Karpas-422 (cell line): ENCODE data around the gene PPP2R2C. TPM values are rescaled to one million over a fixed set of nuclear protein-coding genes. Genes with fewer than 3 reads are reported as not detected.

ENCODE experiments used
- DNase-seq: peaks from one replicate; pipeline ENCODE4 v3.0.0-alpha.2; 2015
- H2AFZ ChIP-seq: fragments of 200-600 bp; sonication (generic); 2 replicates; pipeline ENCODE4 v1.6.1; 2014; ENCODE audit warnings: antibody characterized with exemption, low read length, mixed read lengths
- H3K27ac ChIP-seq: fragments of 200-600 bp; sonication (generic); 2 replicates; pipeline ENCODE4 v1.5.1; 2014; ENCODE audit warnings: mild to moderate bottlenecking, low read length, moderate library complexity
- H3K27me3 ChIP-seq: fragments of 200-600 bp; sonication (generic); 2 replicates; pipeline ENCODE4 v1.6.1; 2014; ENCODE audit warnings: low read length, mixed read lengths
- H3K36me3 ChIP-seq: fragments of 200-600 bp; sonication (generic); 2 replicates; pipeline ENCODE4 v1.6.1; 2014; ENCODE audit warnings: low read length, mixed read lengths; ENCODE audit not compliant: insufficient read depth
- H3K4me1 ChIP-seq: fragments of 200-600 bp; sonication (generic); 2 replicates; pipeline ENCODE4 v1.6.1; 2014; ENCODE audit warnings: mild to moderate bottlenecking, low read length, mixed read lengths
- H3K4me2 ChIP-seq: fragments of 200-600 bp; sonication (generic); 2 replicates; pipeline ENCODE4 v1.6.1; 2014; ENCODE audit warnings: low read length, low read depth, mild to moderate bottlenecking; ENCODE audit not compliant: poor library complexity, severe bottlenecking
- H3K4me3 ChIP-seq: fragments of 200-600 bp; sonication (generic); 2 replicates; pipeline ENCODE4 v1.5.1; 2014; ENCODE audit warnings: mild to moderate bottlenecking, antibody characterized with exemption, low read length, mixed read lengths
- H3K79me2 ChIP-seq: fragments of 200-600 bp; sonication (generic); 2 replicates; pipeline ENCODE4 v1.6.1; 2014; ENCODE audit warnings: mild to moderate bottlenecking, low read length, mixed read lengths
- H3K9ac ChIP-seq: fragments of 200-600 bp; sonication (generic); 2 replicates; pipeline ENCODE4 v1.6.0; 2014; ENCODE audit warnings: low read length
- H3K9me2 ChIP-seq: fragments of 200-600 bp; sonication (generic), shearing (Covaris generic); replicated peaks from 2 replicates; pipeline ENCODE4 v1.6.0; 2014; ENCODE audit warnings: mild to moderate bottlenecking, low read length, moderate library complexity; ENCODE audit not compliant: insufficient read depth
- H3K9me3 ChIP-seq: fragments of 300-700, 200-600 bp; sonication (generic); 2 replicates; pipeline ENCODE4 v1.6.1; 2014; ENCODE audit warnings: low read length, mixed read lengths
- H4K20me1 ChIP-seq: fragments of 200-600 bp; sonication (generic); 2 replicates; pipeline ENCODE4 v1.6.1; 2014; ENCODE audit warnings: mild to moderate bottlenecking, antibody characterized with exemption, low read length, low read depth; ENCODE audit not compliant: insufficient read depth
- total RNA-seq: library from RNA; depleted of rRNA; stranded (reverse); fragments of >200 nt; shearing (Covaris generic); gene quantifications from 2 replicates; pipeline ENCODE4 v1.2.3, GENCODE V29; 2014; ENCODE audit warnings: low replicate concordance

Gene PPP2R2C
- total RNA-seq, 1 experiment from 2014 or later: not detected

DNA sequence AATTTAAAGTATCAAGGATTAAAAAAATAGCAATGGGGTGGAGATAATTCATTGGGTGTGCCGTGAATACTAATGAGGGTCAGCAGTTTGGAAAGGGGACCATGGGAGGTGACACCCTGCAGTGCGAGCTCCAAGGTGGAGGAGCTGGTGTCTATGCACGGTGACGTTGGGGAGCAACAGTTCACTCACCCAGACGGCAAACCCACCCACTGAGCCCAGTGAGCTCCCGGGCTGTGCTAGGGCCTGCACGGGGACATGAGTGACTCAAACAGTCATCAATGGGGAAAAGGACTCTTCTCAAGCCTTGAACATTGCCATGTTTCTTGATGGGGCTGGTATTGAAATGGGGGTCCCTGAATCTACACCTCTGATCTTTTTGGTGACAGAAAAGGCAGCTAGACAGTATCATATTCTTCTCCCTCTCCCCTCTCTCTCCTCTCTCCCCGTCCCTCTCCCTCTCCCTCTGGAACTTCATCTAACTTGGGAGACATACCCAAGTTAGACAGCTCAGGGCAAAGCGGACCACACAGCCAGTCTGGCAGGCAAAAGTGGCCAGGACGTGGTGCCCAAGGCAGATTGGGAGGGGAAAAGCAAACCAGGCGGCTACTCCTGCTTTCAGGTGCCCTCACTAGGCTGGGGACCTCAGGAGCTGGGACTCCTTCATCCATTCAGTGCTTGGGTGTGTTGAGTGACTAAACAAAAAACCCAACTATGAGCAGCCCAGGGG, 26.3 kb upstream of the PPP2R2C start:
- no peak overlapping the region for H3K9ac ChIP-seq
- no peaks in the 10 kb centered on the region for H3K27me3 ChIP-seq
- no peak overlapping the region for H3K4me2 ChIP-seq
- H3K4me3 ChIP-seq: no peak overlapping the region
- no peaks in the 10 kb centered on the region for H3K9me2 ChIP-seq
- DNase-seq: no peak
- no peaks in the 10 kb centered on the region for H3K36me3 ChIP-seq
- H3K79me2 ChIP-seq: no peaks in the 10 kb centered on the region
- H3K4me1 ChIP-seq: no peaks in the 10 kb centered on the region
- H2AFZ ChIP-seq: no peak overlapping the region
- no peak overlapping the region for H3K27ac ChIP-seq
- no peaks in the 10 kb centered on the region for H4K20me1 ChIP-seq
- no peaks in the 10 kb centered on the region for H3K9me3 ChIP-seq

DNA sequence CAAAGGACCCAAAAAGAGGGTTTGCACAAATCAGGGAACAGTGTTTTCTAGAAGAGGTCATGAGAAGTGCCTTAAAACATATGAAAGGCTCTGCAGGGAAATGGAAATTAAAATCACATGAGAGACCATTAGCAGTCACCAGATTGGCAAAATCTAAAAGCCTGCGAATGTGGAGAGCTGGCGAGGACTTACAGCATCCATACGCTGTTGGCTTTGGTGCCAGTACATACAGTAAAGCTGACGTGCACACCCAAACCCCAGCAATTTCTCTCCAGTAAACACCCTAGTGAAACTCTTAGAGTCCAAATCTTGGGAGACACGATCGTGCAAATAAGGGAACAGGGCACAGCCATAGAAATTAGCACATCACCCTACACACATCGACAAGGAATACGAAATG, 25.4 kb upstream of the PPP2R2C start:
- H3K9me2 ChIP-seq: no peaks in the 10 kb centered on the region
- no peak overlapping the region for H3K9ac ChIP-seq
- DNase-seq: no peak

DNA sequence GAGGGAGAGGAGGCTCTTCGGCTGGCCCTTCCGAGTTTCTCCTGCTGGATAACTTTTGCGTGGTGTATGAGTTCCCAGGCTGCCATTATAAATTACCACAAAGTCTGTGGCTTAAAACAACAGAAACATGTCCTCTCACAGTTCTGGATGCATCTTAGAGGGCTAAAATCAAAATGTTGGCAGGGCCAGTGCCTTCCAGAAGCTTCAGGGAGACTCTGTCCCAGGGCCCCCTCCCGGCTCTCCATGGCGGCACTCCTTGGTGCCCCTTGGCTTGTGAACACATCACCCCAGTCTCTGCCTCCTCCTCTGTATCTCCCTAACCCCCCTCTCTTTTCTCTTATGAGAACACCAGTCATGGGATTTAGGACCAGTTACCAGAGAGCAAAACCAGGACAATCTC, 23.3 kb upstream of the PPP2R2C start:
- H3K9ac ChIP-seq: no peak overlapping the region
- no peak overlapping the region for H3K4me3 ChIP-seq
- H3K79me2 ChIP-seq: no peaks in the 10 kb centered on the region
- H3K9me2 ChIP-seq: no peaks in the 10 kb centered on the region
- no peak overlapping the region for H3K4me2 ChIP-seq
- H3K27ac ChIP-seq: no peak overlapping the region
- no peak overlapping the region for H2AFZ ChIP-seq
- H4K20me1 ChIP-seq: no peaks in the 10 kb centered on the region
- H3K9me3 ChIP-seq: no peaks in the 10 kb centered on the region
- DNase-seq: no peak
- H3K27me3 ChIP-seq: no peaks in the 10 kb centered on the region
- H3K36me3 ChIP-seq: no peaks in the 10 kb centered on the region
- no peaks in the 10 kb centered on the region for H3K4me1 ChIP-seq

More for the DNA sequence above, 25.4 kb upstream of the PPP2R2C start:
- no peaks in the 10 kb centered on the region for H3K27me3 ChIP-seq
- no peak overlapping the region for H3K27ac ChIP-seq
- no peak overlapping the region for H3K4me3 ChIP-seq
- H4K20me1 ChIP-seq: no peaks in the 10 kb centered on the region
- no peak overlapping the region for H2AFZ ChIP-seq
- H3K4me2 ChIP-seq: no peak overlapping the region
- no peaks in the 10 kb centered on the region for H3K36me3 ChIP-seq
- H3K79me2 ChIP-seq: no peaks in the 10 kb centered on the region
- H3K9me3 ChIP-seq: no peaks in the 10 kb centered on the region
- H3K4me1 ChIP-seq: no peaks in the 10 kb centered on the region

DNA sequence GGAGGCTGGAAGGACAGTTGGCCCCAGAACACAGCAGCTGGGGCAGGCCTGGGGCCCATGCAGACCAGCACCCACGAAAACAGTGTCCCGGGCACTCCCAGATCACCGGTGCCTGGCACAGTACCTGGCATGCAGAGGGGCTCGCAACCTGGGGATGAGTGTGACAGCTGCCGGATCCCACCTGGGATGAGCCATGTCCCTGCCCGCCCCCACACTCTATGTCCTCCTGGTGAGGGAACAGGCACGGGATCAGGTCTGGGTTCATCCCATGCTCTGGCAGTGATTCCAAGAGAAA, 22.8 kb upstream of the PPP2R2C start:
- Histone ChIP-seq H3K9ac (no peak overlapping the region), H3K4me3 (no peak overlapping the region), H2AFZ (no peak overlapping the region), H3K9me2 (no peaks in the 10 kb centered on the region), H3K27ac (no peak overlapping the region), H3K4me1 (no peaks in the 10 kb centered on the region), H3K9me3 (no peaks in the 10 kb centered on the region), H3K36me3 (no peaks in the 10 kb centered on the region), H3K27me3 (no peaks in the 10 kb centered on the region), H4K20me1 (no peaks in the 10 kb centered on the region), H3K79me2 (no peaks in the 10 kb centered on the region), H3K4me2 (no peak overlapping the region)
- no peak for DNase-seq

DNA sequence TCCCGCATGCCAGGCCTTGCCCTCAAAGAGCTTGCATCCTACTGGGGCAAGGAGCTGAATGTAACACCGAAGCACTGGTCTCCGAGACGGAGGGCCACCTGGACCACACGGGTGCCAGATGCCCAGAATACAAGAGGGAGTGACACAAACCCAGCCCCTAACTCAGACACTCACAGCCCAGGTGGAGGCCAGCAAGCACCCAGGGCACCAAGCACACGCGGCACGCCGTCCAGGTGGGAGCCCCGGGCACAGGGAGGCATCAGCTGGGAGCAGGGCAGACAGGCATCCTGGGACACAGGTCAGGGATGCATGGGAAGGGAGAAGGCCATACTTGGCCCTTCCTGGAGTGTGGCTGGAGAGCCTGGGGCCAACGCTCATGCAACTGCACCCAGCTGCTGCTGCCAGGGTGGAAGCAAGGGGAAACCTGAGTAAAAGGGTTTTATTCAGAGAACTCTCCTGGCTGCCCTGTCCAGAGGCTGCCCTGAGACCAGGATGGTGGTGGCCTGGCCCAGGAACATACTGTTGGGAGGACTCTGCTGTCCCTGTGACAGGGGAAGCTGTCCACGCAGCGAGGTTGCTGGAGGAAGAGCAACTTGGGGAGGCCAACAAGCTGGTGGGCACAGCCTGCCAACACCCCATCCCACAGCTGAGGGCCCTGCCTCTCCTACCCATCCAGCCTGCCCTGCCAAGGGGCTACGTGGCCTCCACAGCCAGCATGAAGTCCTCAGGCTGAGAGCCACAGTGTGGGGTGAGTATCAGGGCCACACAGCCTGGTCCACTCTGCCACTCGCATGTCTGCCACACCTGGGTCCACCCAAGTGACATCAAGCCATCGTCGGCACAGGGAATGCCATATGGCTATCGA, 22.2 kb upstream of the PPP2R2C start:
- H3K27me3 ChIP-seq: no peaks in the 10 kb centered on the region
- no peak overlapping the region for H3K4me3 ChIP-seq
- H3K9me2 ChIP-seq: no peaks in the 10 kb centered on the region
- no peak overlapping the region for H2AFZ ChIP-seq
- DNase-seq: no peak
- H3K4me2 ChIP-seq: no peak overlapping the region
- no peaks in the 10 kb centered on the region for H4K20me1 ChIP-seq
- no peak overlapping the region for H3K27ac ChIP-seq
- no peaks in the 10 kb centered on the region for H3K4me1 ChIP-seq
- no peaks in the 10 kb centered on the region for H3K9me3 ChIP-seq
- H3K36me3 ChIP-seq: no peaks in the 10 kb centered on the region
- H3K79me2 ChIP-seq: no peaks in the 10 kb centered on the region
- H3K9ac ChIP-seq: no peak overlapping the region

DNA sequence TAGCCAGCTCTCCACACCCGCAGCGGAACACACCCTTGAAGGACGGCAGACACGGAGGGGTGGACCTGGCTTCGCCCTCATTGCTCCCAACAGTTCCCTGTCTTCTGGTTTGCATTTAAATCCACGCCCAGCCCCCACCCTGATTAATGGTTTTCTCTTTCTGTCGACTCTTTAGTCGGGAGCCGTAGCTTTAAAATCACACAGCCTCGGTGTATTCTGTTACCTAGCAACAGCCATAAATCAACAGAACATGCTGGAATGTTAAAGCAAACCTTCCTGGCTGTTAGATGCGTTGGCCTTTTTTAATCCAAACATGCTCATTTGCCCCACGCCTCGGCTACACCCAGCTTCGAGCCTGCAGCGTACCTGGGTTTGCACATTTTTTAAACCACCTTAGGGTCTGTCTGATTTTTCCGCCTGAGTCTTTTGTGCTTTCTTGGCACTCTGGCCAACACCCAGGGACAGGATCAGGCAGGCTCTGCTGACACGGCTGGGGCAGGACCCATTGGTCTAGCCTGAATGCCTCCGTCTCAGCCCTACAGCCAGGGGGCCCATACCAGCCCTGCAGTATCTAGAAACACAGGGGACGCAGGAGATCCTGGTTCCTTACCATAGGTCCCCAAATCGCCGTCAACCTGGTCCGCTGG, 21.4 kb upstream of the PPP2R2C start:
- no peaks in the 10 kb centered on the region for H3K36me3 ChIP-seq
- no peak overlapping the region for H3K4me2 ChIP-seq
- H2AFZ ChIP-seq: no peak overlapping the region
- H3K27me3 ChIP-seq: no peaks in the 10 kb centered on the region
- no peaks in the 10 kb centered on the region for H3K9me3 ChIP-seq
- H3K27ac ChIP-seq: no peak overlapping the region
- no peaks in the 10 kb centered on the region for H3K79me2 ChIP-seq
- no peak overlapping the region for H3K9ac ChIP-seq
- no peaks in the 10 kb centered on the region for H3K9me2 ChIP-seq
- DNase-seq: no peak
- H4K20me1 ChIP-seq: no peaks in the 10 kb centered on the region
- H3K4me3 ChIP-seq: no peak overlapping the region
- no peaks in the 10 kb centered on the region for H3K4me1 ChIP-seq

DNA sequence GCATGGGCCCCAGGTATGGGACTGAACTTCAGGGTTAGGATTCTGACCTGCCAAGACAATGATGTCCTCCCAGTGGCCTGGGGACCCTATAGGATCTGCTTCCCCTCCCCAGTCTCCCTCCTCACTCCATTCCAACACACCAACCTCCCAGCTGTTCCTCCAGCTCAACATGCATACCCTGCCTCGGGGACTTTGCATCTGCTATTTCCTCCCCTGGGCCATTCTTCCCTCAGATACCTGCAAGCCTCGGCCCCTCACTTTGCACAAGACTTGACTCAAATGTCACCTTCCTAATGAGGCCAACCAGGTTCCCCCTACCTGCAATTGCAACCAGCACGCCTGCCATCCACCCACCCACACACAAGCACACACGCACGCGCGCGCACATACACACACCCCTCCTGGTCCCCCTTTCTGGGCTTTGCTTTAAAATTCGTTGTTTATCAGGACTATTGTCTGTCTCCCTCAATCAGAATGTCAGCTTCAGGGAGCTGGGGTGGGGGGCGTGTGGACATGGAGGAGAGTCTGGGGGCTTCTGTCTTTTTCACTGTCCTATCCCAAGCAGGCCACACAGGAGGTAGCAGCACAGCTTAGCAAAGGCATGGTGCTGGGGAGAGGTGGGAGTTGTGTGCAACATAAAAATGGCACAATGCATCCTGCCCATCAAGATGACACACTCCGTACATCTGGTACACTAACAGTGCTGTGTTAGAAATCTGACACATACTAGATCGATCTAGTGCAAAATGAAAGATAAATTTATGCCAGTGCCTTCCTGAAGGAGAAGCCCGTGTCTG, 20.6 kb upstream of the PPP2R2C start:
- Histone ChIP-seq H3K4me2 (no peak overlapping the region), H4K20me1 (no peaks in the 10 kb centered on the region), H3K79me2 (no peaks in the 10 kb centered on the region), H3K4me3 (no peak overlapping the region), H3K9me3 (no peaks in the 10 kb centered on the region), H3K27ac (no peak overlapping the region), H3K4me1 (no peaks in the 10 kb centered on the region), H3K9ac (no peak overlapping the region), H3K9me2 (no peaks in the 10 kb centered on the region), H3K27me3 (no peaks in the 10 kb centered on the region), H2AFZ (no peak overlapping the region), H3K36me3 (no peaks in the 10 kb centered on the region)
- DNase-seq: no peak
